Neural progenitor cell (in vitro differentiated cells): ENCODE measurements around the gene CFAP54. TPM values are rescaled to one million over a fixed set of nuclear protein-coding genes. Genes with fewer than 3 reads are reported as not detected.
A peak's percentile ranks its signal among the peaks of the same experiment; 100 is the strongest.
"Not testable (repeated sequence)": the region's sequence is repeated elsewhere in the genome, so short reads cannot be mapped to it uniquely, and the experiment has no call there.

Source experiments
- DNase-seq: peaks from one replicate; pipeline ENCODE4 v3.0.0-alpha.2; 2016; ENCODE audit warnings: low spot score
- H2AFZ ChIP-seq: fragments of 200-600 bp; sonication (generic); replicated peaks from 2 replicates; pipeline ENCODE4 v1.6.1; 2016; ENCODE audit warnings: antibody characterized with exemption
- H3F3A ChIP-seq: fragments of 200-600 bp; sonication (generic); 2 replicates; pipeline ENCODE4 v1.6.1; 2016; ENCODE audit warnings: antibody characterized with exemption, low read depth
- H3K27ac ChIP-seq: fragments of 200-600 bp; sonication (generic); 2 replicates; pipeline ENCODE4 v1.5.1; 2016; ENCODE audit warnings: mild to moderate bottlenecking
- H3K27me3 ChIP-seq: fragments of 200-600 bp; sonication (generic); 2 replicates; pipeline ENCODE4 v1.6.1; 2016; ENCODE audit warnings: mild to moderate bottlenecking, moderate library complexity
- H3K36me3 ChIP-seq: fragments of 200-600 bp; sonication (generic); 2 replicates; pipeline ENCODE4 v1.5.1; 2016
- H3K4me1 ChIP-seq: fragments of 200-600 bp; sonication (generic); 2 replicates; pipeline ENCODE4 v1.6.1; 2016; ENCODE audit warnings: mixed run types
- H3K4me2 ChIP-seq: fragments of 200-600 bp; sonication (generic); 2 replicates; pipeline ENCODE4 v1.6.1; 2016
- H3K4me3 ChIP-seq: fragments of 200-600 bp; sonication (generic); 2 replicates; pipeline ENCODE4 v1.5.1; 2016
- H3K79me2 ChIP-seq: fragments of 200-600 bp; sonication (generic); 2 replicates; pipeline ENCODE4 v1.6.1; 2016; ENCODE audit warnings: low read depth
- H3K9ac ChIP-seq: fragments of 200-600 bp; sonication (generic); 2 replicates; pipeline ENCODE4 v1.6.1; 2016
- H3K9me3 ChIP-seq: fragments of 200-600 bp; sonication (generic); 2 replicates; pipeline ENCODE4 v1.5.1; 2016; ENCODE audit warnings: low read depth
- H4K20me1 ChIP-seq: fragments of 200-600 bp; sonication (generic); 2 replicates; pipeline ENCODE4 v1.6.1; 2016; ENCODE audit warnings: low read depth
- H3K27ac Mint-ChIP-seq: 3 replicates; pipeline ENCODE4 v1.8.0; 2021; ENCODE audit warnings: mixed read lengths
- H3K27me3 Mint-ChIP-seq: 2 replicates; pipeline ENCODE4 v1.8.0; 2022; ENCODE audit warnings: low read depth, mild to moderate bottlenecking, inconsistent platforms, moderate library complexity, mixed read lengths; ENCODE audit not compliant: insufficient read depth
- H3K36me3 Mint-ChIP-seq: 3 replicates; pipeline ENCODE4 v1.8.0; 2021; ENCODE audit warnings: mixed read lengths
- H3K4me1 Mint-ChIP-seq: 3 replicates; pipeline ENCODE4 v1.8.0; 2021; ENCODE audit warnings: mixed read lengths
- H3K4me3 Mint-ChIP-seq: 3 replicates; pipeline ENCODE4 v1.8.0; 2021; ENCODE audit warnings: mild to moderate bottlenecking, moderate library complexity, mixed read lengths
- H3K9me3 Mint-ChIP-seq: 3 replicates; pipeline ENCODE4 v1.8.0; 2020; ENCODE audit warnings: mixed read lengths
- EZH2 ChIP-seq: fragments of 200-600 bp; sonication (generic); IDR thresholded peaks from 2 replicates; pipeline ENCODE4 v1.6.1; 2017; ENCODE audit warnings: antibody characterized with exemption, mild to moderate bottlenecking, moderate library complexity
- EZH2phosphoT487 ChIP-seq: fragments of 200-600 bp; sonication (generic); IDR thresholded peaks from 2 replicates; pipeline ENCODE4 v1.6.1; 2017; ENCODE audit warnings: antibody characterized with exemption
- total RNA-seq: library from RNA; depleted of rRNA; stranded (reverse); fragments of >200 nt; gene quantifications from 2 replicates; pipeline ENCODE4 v1.2.3, GENCODE V29; 2015; ENCODE audit warnings: low replicate concordance
- TF ChIP-seq, protein P1 (sequence below): fragments of 200-600 bp; sonication (generic); IDR thresholded peaks from 2 replicates; pipeline ENCODE4 v1.5.1; 2017; ENCODE audit warnings: antibody characterized with exemption, mild to moderate bottlenecking

Gene CFAP54
- total RNA-seq, 1 donor from 2014 or later, result 4.2 TPM

DNA sequence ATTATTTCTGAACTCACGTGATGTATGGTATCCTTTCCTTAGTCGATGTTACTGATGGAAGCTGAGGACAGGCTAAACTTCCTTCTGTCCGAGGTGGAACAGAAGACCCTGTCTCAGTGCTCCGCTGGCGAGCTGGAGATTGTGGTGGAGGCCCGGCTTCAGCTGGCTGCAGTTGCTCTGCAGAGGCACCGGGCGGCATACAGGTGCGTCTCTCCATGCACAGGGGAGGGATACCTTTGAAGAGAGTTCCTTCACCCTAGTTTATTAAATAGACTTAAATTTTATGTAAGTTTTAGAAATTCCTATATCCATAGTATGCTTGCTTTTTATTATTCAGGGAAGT, 231.0 kb downstream of the CFAP54 start:
- H3K9me3 ChIP-seq, result no peaks in the 10 kb centered on the region
- DNase-seq, result no peak
- H3K4me3 ChIP-seq, result no peak overlapping the region
- no peaks in the 10 kb centered on the region for H3F3A ChIP-seq
- Mint-ChIP-seq H3K9me3 (no peaks in the 10 kb centered on the region), H3K27me3 (no peaks in the 10 kb centered on the region), H3K36me3 (no peaks in the 10 kb centered on the region), H3K4me3 (no peak overlapping the region), H3K4me1 (peaks cover 6% of the 10 kb centered on the region), H3K27ac (no peak overlapping the region)
- H3K27me3 ChIP-seq, result no peaks in the 10 kb centered on the region
- no peaks in the 10 kb centered on the region for H3K79me2 ChIP-seq
- H3K9ac ChIP-seq, result no peak overlapping the region
- no peak overlapping the region for H2AFZ ChIP-seq
- H3K4me1 ChIP-seq, result no peaks in the 10 kb centered on the region
- TF ChIP-seq EZH2phosphoT487 (no peak), EZH2 (no peak)
- TF ChIP-seq, protein P1, sequence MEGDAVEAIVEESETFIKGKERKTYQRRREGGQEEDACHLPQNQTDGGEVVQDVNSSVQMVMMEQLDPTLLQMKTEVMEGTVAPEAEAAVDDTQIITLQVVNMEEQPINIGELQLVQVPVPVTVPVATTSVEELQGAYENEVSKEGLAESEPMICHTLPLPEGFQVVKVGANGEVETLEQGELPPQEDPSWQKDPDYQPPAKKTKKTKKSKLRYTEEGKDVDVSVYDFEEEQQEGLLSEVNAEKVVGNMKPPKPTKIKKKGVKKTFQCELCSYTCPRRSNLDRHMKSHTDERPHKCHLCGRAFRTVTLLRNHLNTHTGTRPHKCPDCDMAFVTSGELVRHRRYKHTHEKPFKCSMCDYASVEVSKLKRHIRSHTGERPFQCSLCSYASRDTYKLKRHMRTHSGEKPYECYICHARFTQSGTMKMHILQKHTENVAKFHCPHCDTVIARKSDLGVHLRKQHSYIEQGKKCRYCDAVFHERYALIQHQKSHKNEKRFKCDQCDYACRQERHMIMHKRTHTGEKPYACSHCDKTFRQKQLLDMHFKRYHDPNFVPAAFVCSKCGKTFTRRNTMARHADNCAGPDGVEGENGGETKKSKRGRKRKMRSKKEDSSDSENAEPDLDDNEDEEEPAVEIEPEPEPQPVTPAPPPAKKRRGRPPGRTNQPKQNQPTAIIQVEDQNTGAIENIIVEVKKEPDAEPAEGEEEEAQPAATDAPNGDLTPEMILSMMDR, result no peak
- no peak overlapping the region for H3K27ac ChIP-seq
- H3K36me3 ChIP-seq, result no peaks in the 10 kb centered on the region
- H4K20me1 ChIP-seq, result no peaks in the 10 kb centered on the region
- H3K4me2 ChIP-seq, result no peak overlapping the region

- H3K36me3 ChIP-seq, H3K27ac ChIP-seq, H2AFZ ChIP-seq, H3K9me3 Mint-ChIP-seq, H3K79me2 ChIP-seq, H3K27me3 ChIP-seq, H3K27me3 Mint-ChIP-seq, DNase-seq, H3K9me3 ChIP-seq, H3K27ac Mint-ChIP-seq, H4K20me1 ChIP-seq, H3K4me2 ChIP-seq, H3F3A ChIP-seq, H3K4me1 ChIP-seq, H3K4me3 ChIP-seq, H3K36me3 Mint-ChIP-seq, H3K4me3 Mint-ChIP-seq, H3K9ac ChIP-seq: not testable (repeated sequence)
- peaks cover 11% of the 10 kb centered on the region for H3K4me1 Mint-ChIP-seq
Measured at GRCh38 chr12:96729466-96729865, 240.1 kb downstream of the CFAP54 start.

DNA sequence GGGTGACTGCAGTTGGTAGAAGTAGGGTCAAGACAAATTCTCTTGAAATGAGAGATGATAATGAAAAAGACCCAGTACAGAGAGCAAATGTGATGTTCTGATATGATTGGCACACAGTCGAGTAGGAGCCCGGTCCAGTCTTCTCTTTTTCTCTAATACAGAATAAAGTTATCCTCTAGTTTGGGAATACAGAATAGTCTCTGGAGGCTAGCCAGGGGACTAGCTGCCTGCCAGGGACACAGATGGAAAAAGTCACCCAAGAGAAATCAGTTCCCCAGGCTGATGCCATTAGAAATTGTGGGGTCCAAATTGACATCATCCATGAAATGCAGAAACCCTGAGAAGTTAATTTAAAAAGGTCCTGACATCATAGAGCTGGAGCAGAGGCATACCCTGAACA, 240.5 kb downstream of the CFAP54 start:
- no peak overlapping the region for H3K27ac Mint-ChIP-seq
- no peaks in the 10 kb centered on the region for H3F3A ChIP-seq
- peak overlapping the region; percentile 23 for H2AFZ ChIP-seq
- H3K27me3 ChIP-seq, result no peaks in the 10 kb centered on the region
- no peak overlapping the region for H3K27ac ChIP-seq
- TF ChIP-seq EZH2phosphoT487 (no peak), EZH2 (no peak)
- TF ChIP-seq, protein P1, result no peak
- H3K4me1 Mint-ChIP-seq, result peaks cover 11% of the 10 kb centered on the region
- no peaks in the 10 kb centered on the region for H3K4me1 ChIP-seq
- no peaks in the 10 kb centered on the region for H3K36me3 ChIP-seq
- DNase-seq, result no peak
- H3K4me2 ChIP-seq, result no peak overlapping the region
- H3K9ac ChIP-seq, result no peak overlapping the region
- no peaks in the 10 kb centered on the region for H3K79me2 ChIP-seq
- H3K9me3 Mint-ChIP-seq, result peaks cover 2% of the 10 kb centered on the region
- H4K20me1 ChIP-seq, result no peaks in the 10 kb centered on the region
- H3K36me3 Mint-ChIP-seq, result no peaks in the 10 kb centered on the region
- H3K27me3 Mint-ChIP-seq, result peaks cover 3% of the 10 kb centered on the region
- H3K4me3 Mint-ChIP-seq, result no peak overlapping the region
- no peaks in the 10 kb centered on the region for H3K9me3 ChIP-seq
- no peak overlapping the region for H3K4me3 ChIP-seq

DNA sequence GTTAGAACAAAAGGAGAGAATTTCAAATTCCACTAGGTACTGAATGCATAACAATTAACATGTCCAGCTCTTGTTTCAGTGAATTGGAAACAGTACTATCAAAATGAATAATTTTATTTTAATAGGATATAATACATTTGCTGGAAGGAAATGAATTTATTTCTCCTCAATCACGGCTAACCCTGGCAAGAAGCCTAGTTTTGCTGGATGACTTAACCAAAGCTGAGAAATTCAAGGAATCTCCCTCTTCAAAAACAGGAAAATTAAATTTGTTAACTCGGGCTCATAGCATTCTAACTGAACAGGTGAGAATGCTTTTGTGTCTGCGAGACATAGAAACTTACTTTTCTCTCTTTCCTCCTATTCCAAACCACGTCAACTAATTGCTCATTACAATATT, 254.2 kb downstream of the CFAP54 start:
- Mint-ChIP-seq H3K4me3 (no peak overlapping the region), H3K9me3 (no peaks in the 10 kb centered on the region), H3K27me3 (no peaks in the 10 kb centered on the region), H3K4me1 (no peaks in the 10 kb centered on the region), H3K27ac (no peak overlapping the region), H3K36me3 (no peaks in the 10 kb centered on the region)
- Histone ChIP-seq H2AFZ (no peak overlapping the region), H3K9me3 (no peaks in the 10 kb centered on the region), H3K27ac (no peak overlapping the region), H3K9ac (no peak overlapping the region), H3K79me2 (no peaks in the 10 kb centered on the region), H3K27me3 (no peaks in the 10 kb centered on the region), H4K20me1 (no peaks in the 10 kb centered on the region), H3K4me2 (no peak overlapping the region), H3K36me3 (no peaks in the 10 kb centered on the region), H3K4me3 (no peak overlapping the region), H3F3A (no peaks in the 10 kb centered on the region), H3K4me1 (no peaks in the 10 kb centered on the region)
- no peak for TF ChIP-seq EZH2
- TF ChIP-seq, protein P1, result no peak
- no peak for TF ChIP-seq EZH2phosphoT487
- DNase-seq, result no peak
